ENCODE results near the gene IMP3.
"Not testable (repeated sequence)": the region's sequence is repeated elsewhere in the genome, so short reads cannot be mapped to it uniquely, and the experiment has no call there.

The IMP3 gene

DNA sequence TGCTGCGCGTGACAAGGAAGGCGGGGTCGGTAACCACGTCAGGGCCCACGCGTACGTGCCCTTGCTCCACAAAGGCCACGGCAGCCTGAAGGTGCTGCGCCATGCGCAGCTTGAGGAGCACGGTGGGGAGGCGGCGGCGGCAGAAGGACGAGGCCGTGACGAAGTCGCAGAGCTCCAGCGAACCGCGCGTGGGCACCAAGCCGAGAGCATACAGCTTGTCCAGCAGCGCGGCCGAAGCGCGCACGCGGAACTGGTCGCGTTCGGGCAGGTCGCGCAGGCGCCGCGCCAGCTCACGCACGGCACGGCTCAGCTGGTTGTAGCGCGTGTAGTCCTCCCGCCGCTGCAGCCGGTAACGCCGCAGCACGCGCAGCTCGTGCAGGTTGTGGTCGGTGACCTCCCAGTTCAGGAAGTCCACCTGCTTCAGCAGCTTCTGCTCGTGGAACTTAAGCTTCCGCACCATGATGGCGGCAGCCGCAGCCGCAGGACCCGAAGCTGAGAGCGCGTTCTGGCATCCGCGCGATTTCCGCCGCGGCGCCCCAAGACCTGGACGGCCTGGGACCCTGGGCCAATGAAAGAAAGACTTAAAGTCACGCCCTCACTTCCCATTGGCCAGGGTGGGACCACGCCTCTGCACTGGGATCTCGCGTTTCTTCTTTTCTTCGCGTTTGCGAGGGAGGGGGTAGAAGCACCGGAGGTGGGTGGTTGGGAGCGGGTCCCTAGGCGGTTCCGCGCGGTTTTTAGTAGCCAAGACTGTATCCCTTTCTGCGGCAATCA lies at the start of gene IMP3:
TSS of gene IMP3 (minus strand) at position 516 of the 774 bp plus-strand sequence. CDS start at position 460, 56 bp downstream.
- DNase-seq = peak; percentile 93

DNA sequence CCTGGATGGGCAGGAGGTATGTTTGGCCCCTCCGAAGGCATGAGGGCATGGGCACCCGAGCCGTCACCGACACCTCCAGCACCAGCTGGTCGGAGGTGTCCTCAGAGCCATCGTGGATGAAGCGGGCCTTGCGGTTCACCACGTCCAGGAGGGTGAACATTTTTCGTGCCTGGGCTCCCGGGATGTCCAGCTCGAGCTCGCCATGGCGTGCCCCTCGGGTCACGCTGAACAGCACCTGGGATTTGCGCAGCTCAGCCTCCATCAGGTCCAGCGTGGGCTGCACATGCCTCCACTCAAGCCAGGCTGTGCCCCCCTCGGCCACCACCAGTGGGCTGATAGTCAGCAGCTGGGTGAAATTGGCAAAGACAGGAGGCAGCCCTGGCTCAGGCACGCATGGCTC lies 49.4 kb upstream of the IMP3 start:
- not testable (repeated sequence) for DNase-seq

GRCh38 chr15:75688831-75689230 lies 48.8 kb upstream of the IMP3 start:
- DNase-seq = no peak

- no peak for DNase-seq
These were observed 48.2 kb upstream of the IMP3 start for GRCh38 chr15:75688278-75688557.

- no peak for DNase-seq
These were observed 47.7 kb upstream of the IMP3 start for GRCh38 chr15:75687486-75688277.

DNA sequence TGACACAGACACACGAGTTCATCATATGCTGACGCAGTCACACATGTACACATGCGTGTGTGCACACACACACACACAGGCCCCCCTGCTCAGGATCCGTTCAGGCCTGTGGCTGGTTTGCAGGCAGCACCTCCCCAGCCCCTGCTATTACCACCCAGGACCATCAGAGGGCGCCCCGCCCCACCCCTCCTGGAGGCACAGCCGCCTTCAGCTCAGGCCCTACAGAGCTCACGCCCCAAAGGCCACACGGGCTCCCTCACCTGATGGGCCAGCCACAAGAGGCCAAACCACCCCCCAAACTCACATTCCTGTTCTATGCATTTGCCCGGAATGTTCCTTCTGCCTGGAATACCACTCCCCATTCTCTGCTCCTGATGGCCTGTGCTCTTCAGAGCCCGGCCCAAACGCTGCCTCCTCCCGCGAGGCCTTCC lies 46.2 kb upstream of the IMP3 start:
- peak; percentile 95 for DNase-seq

DNA sequence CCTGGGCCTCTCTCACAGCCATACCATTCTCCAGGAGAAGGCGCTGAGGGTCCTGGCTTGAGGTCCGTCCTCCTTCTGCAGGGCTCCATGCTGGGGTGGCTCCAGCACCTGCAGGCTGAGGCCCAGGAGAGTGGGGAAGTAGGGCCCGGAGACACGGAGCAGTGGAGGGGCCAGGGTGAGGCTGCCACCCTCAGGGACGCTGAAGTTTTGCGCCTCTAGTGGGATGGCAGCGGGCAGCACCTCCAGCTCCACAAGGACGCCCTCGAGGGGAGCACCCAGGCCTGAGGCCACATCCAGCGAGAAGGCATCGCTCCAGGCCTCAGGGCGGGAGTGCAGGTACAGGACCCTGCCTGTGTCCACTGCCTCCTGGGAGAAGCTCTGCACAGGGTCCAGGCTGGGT lies 45.2 kb upstream of the IMP3 start:
- DNase-seq = no peak

DNA sequence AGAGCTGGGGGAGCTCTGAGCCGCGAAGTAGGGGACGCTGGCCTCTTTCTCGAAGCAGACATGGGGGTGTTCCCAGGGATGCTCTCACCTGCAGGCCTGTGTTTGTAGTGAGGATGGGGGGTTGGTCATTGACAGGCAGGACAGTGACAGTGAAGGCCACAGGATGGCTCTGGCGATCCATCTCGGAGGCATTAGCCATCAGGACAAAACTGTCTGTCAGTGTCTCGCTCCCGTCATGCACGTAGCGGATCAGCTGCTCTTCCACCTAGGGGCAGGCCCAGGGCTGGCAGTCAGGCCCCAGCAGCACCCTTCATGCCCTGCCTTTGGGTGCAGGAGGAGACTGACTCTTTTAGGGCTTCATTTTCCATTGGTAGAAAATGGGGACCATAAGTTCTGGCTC lies 44.6 kb upstream of the IMP3 start:
- no peak for DNase-seq

DNA sequence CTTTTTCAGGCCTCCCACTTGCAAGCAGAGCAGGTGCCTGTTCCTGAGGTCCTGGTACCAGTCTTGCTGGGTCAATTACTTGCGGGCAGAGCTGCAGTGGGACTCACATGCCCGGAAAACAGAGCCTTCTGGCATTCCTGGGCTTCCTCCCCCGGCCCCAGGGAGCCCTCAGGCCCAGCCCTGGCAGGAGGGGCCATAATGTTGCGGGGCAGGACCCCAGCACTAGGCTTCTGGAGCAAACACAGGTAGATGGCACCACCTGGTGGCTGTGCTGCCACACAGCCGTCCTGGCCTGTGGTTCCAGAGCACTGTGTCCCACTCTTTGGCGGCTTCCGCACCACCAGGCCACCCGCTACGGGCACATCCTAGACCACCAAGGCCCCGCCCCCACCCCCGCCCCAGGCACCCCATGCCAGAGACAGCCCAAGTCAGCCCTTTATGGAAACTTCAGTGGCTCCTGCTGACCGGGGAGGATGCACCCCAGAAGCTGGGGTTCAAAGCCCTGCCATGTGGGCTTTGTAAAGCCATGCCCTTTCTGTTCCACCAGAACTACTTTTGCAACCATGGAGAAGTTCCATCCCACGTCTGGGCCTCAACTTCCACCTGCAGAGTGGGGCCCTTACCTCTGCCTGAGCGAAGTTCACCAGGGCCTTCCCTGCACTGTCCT lies 43.8 kb upstream of the IMP3 start:
- peak; percentile 87 for DNase-seq

DNA sequence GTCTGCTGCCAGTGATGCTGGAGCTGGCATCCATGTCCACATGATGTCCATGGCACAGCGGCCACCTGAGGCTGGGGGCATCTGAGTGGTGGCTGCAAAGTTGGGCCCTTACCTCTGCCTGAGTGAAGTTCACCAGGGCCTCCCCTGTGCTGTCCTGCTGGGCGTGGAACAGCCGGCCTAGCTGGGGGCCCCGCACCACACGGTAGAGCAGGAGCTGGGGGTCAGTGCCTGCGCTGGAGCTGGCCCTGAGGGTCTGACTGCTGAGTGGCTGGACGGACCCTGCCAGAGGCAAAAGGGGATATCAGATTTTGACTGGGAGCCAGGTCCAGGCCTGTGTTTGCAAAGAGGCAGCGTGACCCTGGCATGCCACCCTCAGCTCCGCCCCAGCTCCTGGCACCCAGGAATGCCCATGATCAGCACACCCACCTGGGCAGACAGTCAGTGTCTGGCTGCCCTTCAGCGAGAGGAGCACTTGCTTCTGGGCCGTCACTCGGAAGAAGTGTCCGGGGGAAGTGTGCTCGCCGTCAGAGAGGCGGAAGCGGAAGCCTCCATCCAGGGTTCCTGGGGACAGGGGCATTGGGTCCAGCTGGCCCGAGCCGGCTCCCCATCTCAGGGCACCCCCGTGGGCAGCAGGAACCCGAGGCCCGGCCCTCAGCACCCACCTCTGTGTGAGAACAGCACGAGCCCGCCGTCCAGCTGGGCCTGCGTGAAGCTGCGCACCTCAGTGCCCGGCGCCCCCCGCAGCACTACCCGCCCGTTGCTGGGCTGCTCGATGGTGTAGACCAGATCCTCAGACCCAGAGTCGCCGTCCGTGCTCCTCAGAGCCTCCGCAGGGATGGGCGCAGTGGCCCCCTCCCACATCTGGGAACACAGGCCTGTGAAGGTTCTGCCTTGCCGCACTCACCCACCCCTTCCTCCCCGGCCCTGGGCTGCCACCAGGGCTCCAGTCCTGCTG lies 42.4 kb upstream of the IMP3 start:
- no peak for DNase-seq

- no peak for DNase-seq
These were observed 40.2 kb upstream of the IMP3 start for GRCh38 chr15:75680007-75680789.

GRCh38 chr15:75678324-75678690 lies 38.3 kb upstream of the IMP3 start:
- not testable (repeated sequence) for DNase-seq

GRCh38 chr15:75677465-75678323 lies 37.7 kb upstream of the IMP3 start:
- DNase-seq = no peak

DNA sequence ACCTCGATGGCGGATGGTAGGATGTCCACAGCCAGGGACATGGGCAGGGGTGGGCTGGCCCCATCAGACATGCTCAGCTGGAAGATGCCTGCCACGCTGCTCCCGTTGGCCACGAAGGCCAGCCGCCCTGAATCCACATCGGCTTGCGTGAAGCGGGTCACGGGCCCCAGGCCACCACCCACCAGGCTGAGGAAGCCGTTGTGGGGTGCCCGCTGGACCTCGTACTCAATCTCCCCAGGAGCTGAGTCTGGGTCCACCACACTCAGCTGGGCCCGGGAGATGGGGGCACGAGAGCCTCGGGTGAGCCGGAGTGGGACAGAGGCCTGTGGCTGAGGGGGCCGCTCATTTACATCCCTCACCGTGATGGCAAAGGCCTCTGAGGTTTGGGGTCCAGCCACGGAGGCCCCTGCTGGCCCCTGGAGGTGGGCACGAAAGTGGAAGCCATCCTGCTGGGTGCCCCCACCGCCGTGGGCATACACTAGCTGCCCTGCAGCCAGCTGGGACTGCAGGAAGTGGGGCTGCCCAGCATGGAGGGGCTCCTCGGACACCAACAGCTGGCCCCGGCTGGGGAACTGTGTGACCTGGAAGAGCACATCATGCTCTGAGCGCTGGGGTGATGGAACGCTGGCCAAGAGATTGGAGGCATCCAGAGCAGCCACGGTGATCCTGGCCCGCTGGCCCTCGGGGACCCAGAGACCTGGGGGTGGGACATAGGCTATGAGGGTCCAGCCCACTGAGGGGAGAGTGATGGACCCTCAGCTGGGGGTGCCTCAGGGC lies 36.9 kb upstream of the IMP3 start:
- no peak for DNase-seq

DNA sequence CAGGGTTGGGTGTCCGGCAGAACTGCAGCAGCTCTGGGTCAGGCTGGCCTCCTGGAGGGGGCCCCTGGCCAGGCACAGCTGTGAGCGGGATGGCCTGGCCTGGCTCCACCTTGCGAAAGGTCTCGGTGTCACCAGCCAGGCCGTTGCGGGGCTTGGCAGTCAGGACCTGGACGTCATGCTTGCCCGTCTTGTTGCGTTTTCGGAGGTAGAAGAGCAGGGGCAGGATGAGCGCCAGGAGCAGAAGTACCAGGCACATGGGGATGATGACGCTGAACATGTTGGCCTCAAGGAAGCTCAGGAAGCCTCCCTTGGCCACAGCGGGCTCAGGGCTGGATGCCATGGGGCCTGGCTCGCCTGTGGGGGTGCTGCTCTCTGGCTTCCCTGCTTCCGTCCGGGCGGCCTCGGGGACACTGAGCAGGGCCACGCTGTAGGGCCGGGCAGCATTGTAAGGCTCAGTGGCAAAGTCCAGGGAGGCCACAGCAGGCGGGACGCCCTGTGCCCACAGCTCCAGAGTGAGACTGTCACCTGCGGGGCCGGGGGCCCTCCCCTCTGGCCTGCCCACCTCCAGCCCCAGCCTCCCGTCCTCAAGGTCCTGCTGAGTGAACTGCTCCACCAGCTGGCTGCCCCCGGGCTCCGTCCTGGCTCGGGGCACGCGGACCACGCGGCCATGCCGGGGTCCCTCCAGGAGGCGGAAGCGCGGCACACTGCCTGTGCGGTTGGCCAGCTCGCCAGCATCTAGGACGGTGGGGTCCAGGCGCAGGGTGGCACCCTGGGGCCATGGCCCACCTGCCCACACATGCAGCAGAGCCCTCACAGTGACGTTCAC lies 35.8 kb upstream of the IMP3 start:
- DNase-seq = no peak

- no peak for DNase-seq
These were observed 34.3 kb upstream of the IMP3 start for GRCh38 chr15:75674366-75674765.

GRCh38 chr15:75673426-75674235 lies 33.6 kb upstream of the IMP3 start:
- DNase-seq = no peak
